Ovary (tissue), 9 donors: ENCODE data around the gene WBP11. TPM values are rescaled to one million over a fixed set of nuclear protein-coding genes. Genes with fewer than 3 reads are reported as not detected.

ENCODE experiments used
- DNase-seq, 5 donors: peaks; one replicate each; pipeline ENCODE4 v3.0.0-alpha.2; 2019 to 2020
- H3K27ac ChIP-seq, 2 donors: fragments of 200-600 bp; one replicate each; pipeline versions ENCODE4 v1.5.1 to v1.8.0; 2019 to 2022
- H3K27me3 ChIP-seq: fragments of 200-600 bp; one replicate; pipeline ENCODE4 v1.8.0; 2022
- H3K36me3 ChIP-seq: fragments of 200-600 bp; sonication (generic); one replicate; pipeline ENCODE4 v1.5.1; 2019
- H3K4me1 ChIP-seq: one replicate; pipeline ENCODE4 v1.8.1; 2013; ENCODE audit warnings: mild to moderate bottlenecking, moderate library complexity; ENCODE audit not compliant: insufficient read depth
- H3K4me3 ChIP-seq: fragments of 200-600 bp; sonication (generic); one replicate; pipeline ENCODE4 v1.5.1; 2017
- H3K9me3 ChIP-seq, 2 donors: fragments of 200-600 bp in 1 of 2; sonication (generic) in 1 of 2; one replicate each; pipeline versions ENCODE4 v1.5.1 to v1.8.1; 2013 to 2019; ENCODE audit warnings: mild to moderate bottlenecking in 1 of 2, moderate library complexity in 1 of 2
- EP300 ChIP-seq: sonication (generic); formaldehyde crosslinking; IDR thresholded peaks from one replicate; pipeline ENCODE4 v1.6.1; 2017; ENCODE audit warnings: antibody characterized with exemption
- POLR2A ChIP-seq: fragments of 450-650 bp; IDR thresholded peaks from one replicate; pipeline ENCODE4 v1.6.1; 2017; ENCODE audit warnings: antibody characterized with exemption, mild to moderate bottlenecking, moderate library complexity
- WGBS, 3 donors: extraction: QIAGEN DNeasy Blood & Tissue Kit in 1 of 3; methylation state at CpG; one replicate each; pipeline versions ENCODE4 v1.1.5 to v1.1.7; 2013 to 2017; 5-methylcytosine and 5-hydroxymethylcytosine counted together
- intact Hi-C, 4 donors: fragments of 100-400 bp; cut with DNase I; formaldehyde crosslinking; loops; one replicate each; pipeline versions ENCODE4 v1.11.0 to v1.15.1; 2022 to 2023
- polyA plus RNA-seq, 2 donors: library from polyadenylated mRNA; stranded (reverse); fragments of 200-250 nt in 1 of 2; fragments of 350-450 nt in 1 of 2; fragmentation: Illumina TruSeq in 1 of 2; extraction: RNeasy Lipid Tissue Mini Kit (QIAGEN cat#74804) in 1 of 2; gene quantifications; one replicate each; pipeline ENCODE4 v1.2.3, GENCODE V29; 2013 to 2014
- total RNA-seq, 7 donors: library from RNA; depleted of rRNA in 2 of 7; stranded (reverse); fragments of >200 nt in 2 of 7; fragmentation: NEBNext Ultra II Directional in 3 of 7; extraction: Animal tissue kit (Norgen Biotek cat#: 25700) in 3 of 7; gene quantifications; one replicate each; pipeline versions ENCODE4 v1.1.0 to v1.2.4, GENCODE V29; 2016 to 2023
- TF ChIP-seq, protein P1 (sequence below), 3 donors: fragments of 450-650 bp in 2 of 3; fragments of 200-600 bp in 1 of 3; IDR thresholded peaks; one replicate each; pipeline versions ENCODE4 v1.5.1 to v1.8.0; 2016 to 2022; ENCODE audit warnings: antibody characterized with exemption in 3 of 3, mild to moderate bottlenecking in 1 of 3
- donor health status: DM: no; HTN: no; CAD: no; lungs with moderate emphysema.
- donor health status: DM: no; HTN: no; CAD: no.
- donor health status: Bipolar disorder and iron deficiency.
- donor health status: DM: yes; HTN: yes; CAD: no.
- donor health status: DM: no; HTN: no; CAD: no.
- donor health status: DM: yes; HTN: yes; CAD: no.

WBP11 gene
- total and polyA plus RNA-seq, 9 donors, result 12.9 to 84.1 (median 50.5) TPM

DNA sequence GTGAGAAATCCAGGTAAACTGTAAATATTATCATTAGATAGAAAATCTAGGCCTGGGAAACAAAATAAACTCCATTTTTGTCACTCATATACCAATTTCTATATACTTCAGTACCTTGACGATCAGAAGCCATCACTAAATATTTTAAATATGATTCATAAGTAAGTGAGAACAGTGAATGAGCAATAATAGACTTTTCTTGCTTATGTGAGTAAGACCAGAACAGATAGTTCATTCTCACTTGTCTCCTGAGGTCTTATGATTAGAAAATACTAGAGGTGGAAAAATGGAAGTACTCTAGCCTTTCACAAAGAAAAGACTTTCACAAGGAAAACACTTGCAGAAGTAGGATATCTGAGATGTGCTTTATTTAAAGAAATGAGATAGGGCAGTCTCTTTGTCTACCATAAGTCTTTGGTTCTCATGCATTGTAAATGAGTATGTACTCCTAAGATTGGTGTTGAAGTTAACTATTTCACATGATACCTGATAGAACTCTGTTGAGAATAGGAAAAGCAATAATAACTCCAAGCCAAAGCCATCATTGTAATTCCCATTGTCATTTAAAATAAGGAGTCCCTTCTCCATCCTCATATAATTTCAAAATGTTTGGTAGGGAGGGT lies 20.8 kb upstream of the WBP11 start:
- no peak overlapping the region for H3K27ac ChIP-seq
- WGBS, 3 donors, result 82 to 88% (median 83%) methylated on average over 1 of the region's 1 CpG
- TF ChIP-seq POLR2A, result no peak
- TF ChIP-seq EP300, result no peak
- TF ChIP-seq, protein P1, sequence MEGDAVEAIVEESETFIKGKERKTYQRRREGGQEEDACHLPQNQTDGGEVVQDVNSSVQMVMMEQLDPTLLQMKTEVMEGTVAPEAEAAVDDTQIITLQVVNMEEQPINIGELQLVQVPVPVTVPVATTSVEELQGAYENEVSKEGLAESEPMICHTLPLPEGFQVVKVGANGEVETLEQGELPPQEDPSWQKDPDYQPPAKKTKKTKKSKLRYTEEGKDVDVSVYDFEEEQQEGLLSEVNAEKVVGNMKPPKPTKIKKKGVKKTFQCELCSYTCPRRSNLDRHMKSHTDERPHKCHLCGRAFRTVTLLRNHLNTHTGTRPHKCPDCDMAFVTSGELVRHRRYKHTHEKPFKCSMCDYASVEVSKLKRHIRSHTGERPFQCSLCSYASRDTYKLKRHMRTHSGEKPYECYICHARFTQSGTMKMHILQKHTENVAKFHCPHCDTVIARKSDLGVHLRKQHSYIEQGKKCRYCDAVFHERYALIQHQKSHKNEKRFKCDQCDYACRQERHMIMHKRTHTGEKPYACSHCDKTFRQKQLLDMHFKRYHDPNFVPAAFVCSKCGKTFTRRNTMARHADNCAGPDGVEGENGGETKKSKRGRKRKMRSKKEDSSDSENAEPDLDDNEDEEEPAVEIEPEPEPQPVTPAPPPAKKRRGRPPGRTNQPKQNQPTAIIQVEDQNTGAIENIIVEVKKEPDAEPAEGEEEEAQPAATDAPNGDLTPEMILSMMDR (IDR thresholded peaks at IDR 0.05), result no peak
- intact Hi-C loops, result no loop called here
- no peaks in the 10 kb centered on the region for H3K4me1 ChIP-seq
- no peak overlapping the region for H3K4me3 ChIP-seq
- H3K27me3 ChIP-seq, result no peaks in the 10 kb centered on the region
- no peak for DNase-seq
- no peaks in the 10 kb centered on the region for H3K36me3 ChIP-seq
- no peaks in the 10 kb centered on the region for H3K9me3 ChIP-seq

DNA sequence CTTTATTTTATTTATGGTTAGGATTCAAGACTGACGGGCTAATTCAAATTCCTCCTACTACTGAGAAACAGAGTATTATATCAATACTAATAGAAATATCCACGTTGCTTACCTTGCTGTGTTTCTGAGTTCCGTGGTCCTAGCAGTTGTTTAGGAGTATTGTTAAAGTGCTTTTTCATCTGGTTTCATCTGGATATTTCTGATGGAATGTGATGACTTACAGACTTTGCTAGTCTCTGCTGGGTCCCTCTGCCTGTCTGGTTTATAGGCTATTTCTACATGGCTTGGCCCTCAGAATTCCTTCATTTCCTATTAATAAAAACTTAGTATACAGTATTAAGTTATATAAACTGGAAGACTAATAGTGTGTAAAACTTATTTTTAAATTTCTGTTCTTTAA lies 10.7 kb upstream of the WBP11 start, which contains the start of gene SMCO3:
SMCO3 (minus strand) TSS at position 169 of the 400 bp plus-strand sequence. CDS start 7,502 bp downstream, outside the sequence.
- no peaks in the 10 kb centered on the region for H3K36me3 ChIP-seq
- no peak for DNase-seq
- no peak within 1 kb of the TSS for H3K4me3 ChIP-seq
- H3K9me3 ChIP-seq, result no peaks in the 10 kb centered on the region
- no peaks in the 10 kb centered on the region for H3K27me3 ChIP-seq
- 71 to 83% (median 72%) methylated on average over 3 of the region's 3 CpGs for WGBS, 3 donors
- H3K4me1 ChIP-seq, result no peaks in the 10 kb centered on the region
- intact Hi-C loops, result no loop called here
- H3K27ac ChIP-seq, result no peak within 1 kb of the TSS
- no peak for TF ChIP-seq EP300
- TF ChIP-seq, protein P1 (IDR thresholded peaks at IDR 0.05), result no peak
- no peak for TF ChIP-seq POLR2A

DNA sequence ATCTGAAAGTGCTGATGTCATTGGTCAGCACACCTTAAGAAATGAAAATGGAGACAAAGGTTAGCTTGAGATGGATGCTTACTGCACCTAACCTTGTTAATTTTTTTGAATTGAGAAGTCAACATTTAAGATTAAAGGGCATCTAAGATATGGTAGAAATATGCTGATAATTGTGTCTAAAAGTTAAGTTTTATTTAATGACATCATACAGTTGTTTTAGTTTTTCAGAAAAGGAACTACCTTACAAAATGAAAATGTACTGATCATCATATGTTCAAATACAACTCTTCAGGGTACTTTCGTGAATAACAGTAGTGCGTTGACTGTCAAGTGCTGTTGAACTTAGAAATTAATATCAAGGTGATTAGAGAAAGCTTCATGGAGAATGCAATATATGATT lies 8.2 kb upstream of the WBP11 start:
- Histone ChIP-seq H3K4me3 (no peak overlapping the region), H3K9me3 (no peaks in the 10 kb centered on the region), H3K27me3 (no peaks in the 10 kb centered on the region), H3K27ac (no peak overlapping the region), H3K36me3 (no peaks in the 10 kb centered on the region), H3K4me1 (no peaks in the 10 kb centered on the region)
- no peak for DNase-seq
- 94 to 97% (median 95%) methylated on average over 2 of the region's 2 CpGs for WGBS, 3 donors
- intact Hi-C loops, result no loop called here
- TF ChIP-seq EP300 (no peak), POLR2A (no peak)
- TF ChIP-seq, protein P1 (IDR thresholded peaks at IDR 0.05), result no peak

DNA sequence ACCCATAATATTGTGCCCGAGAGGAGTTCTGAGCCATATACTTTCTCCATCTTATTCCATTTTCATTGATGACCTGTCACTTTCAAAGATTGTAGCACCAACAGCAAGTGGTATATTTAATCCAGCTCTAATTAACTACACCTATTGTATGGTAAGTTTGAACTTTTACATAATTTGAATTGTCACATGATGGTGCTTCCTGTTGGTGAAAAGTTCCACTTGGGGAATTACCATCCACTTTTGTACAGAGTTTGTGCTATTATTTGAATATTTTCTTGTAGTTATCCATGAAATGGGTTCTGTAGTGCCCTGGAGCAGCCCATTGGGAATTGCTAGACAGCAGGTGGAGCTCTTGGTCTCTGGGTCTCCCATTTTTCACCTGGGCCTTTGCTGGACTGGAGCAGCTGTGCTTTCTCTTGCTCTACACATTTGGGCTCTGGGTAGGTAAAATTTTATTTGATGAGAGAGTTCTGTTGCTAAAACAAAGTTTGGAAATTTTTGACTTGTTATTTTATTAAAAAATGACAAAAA lies 7.7 kb upstream of the WBP11 start:
- intact Hi-C loops, result no loop called here
- TF ChIP-seq, protein P1 (IDR thresholded peaks at IDR 0.05), result no peak
- TF ChIP-seq POLR2A, result no peak
- TF ChIP-seq EP300, result no peak
- Histone ChIP-seq H3K27me3 (no peaks in the 10 kb centered on the region), H3K9me3 (no peaks in the 10 kb centered on the region), H3K27ac (no peak overlapping the region), H3K4me1 (no peaks in the 10 kb centered on the region), H3K4me3 (no peak overlapping the region), H3K36me3 (no peaks in the 10 kb centered on the region)
- no peak for DNase-seq
- WGBS, 3 donors, result 91 to 94% (median 91%) methylated on average over 1 of the region's 1 CpG
